ENCODE data around the gene KCNG4.

KCNG4 gene

DNA sequence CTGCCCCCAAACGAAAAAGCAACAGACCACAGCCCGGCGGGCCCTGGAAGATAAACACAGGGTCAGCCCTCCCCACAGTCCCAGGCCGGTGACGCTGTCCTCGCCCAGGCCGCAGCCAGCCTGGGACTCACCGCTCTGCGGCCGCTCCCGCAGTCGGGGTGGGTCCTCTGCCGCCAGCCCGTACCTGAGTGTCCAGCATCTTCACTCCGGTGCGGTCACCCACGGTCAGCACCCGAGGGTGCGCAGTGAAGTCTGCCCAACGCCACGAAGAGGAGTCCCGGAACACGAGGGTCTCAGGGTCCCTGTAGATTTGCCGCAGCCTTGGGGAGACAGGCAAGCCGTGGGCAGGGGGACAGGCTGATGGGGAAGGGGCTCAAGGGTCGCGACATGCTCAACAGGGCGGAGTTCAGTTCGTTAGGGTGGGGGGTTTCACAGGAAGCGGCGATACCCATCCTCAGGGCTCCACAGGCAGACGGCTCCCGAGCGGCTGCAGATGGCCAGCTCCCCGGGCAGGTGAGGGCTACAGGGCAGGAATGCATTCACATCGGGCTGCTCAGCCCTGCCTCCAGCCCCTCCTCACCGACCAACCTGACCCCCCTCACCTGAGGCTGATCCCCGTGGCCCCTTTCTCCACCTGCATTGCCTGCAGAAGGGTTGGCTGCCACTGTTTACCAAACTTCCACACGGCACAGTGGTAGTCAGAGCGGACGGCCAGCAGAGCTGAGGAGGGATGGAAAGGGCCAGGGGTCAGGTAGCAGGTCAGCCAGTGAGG is 58.5 kb downstream of the KCNG4 start:
- no peak for DNase-seq

DNA sequence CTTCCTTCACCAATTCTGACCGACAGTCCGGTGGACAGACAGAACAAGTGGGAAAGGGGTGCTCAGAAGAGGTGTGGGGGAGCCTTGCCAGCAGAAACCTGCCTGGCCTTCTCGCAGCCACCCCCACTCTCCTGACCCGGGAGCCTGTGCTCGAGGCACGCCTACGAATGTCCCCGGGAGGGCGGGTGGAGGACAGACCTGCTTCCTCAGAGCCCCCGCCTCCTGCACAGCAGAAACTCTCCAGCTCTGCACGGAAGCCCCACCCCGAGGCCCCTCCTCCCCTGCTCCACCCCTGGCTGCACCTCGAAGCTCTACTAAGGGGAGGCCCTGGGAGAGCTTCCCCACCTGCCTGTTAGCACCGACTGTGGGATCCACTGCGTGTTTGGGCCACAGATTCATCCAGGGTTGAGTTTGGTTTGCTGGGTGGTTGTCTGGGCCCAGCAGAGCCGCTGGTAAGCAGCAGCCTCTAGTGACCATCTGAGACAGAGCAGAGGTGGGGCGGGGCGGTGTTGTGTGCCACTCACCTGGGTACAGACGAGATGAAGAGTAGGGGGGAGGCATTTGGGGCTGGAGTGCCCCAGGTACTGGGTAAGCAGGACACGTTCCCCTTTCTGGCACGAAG is 59.2 kb downstream of the KCNG4 start:
- DNase-seq: no peak

DNA sequence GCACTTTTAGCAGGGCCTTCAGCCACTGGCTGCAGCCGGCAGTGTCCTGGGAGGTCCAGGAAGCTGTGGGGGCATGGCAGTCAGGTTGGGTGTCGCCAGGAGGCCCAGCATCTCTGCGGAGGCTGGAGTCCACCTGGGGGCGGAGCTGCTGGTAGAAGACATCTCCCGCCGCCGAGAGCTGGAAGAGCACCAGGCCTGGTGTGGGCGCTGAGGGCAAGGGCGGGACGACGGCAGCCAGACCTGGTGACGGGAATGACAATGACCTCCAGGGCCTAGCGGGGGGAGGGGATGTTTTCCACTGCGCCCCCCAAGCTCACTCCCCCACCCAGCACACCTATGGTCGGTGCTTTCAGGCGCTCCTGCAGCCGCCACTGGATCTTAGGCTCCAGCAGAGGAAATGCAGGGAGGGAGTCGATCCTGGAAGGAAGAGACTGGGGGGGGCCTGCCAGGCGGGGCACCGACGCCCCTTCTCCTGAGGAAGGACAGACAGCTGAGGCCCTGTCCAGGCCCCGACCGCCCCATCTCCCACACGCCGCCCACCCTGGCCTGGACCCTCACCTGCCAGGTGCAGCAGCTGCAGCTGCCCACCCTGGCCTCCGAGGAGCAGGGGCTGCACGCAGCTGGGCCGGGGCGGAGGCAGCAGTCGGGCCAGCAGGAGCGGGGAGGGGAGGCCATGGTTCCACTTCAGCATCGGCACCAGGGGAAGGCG is 60.0 kb downstream of the KCNG4 start:
- no peak for DNase-seq

DNA sequence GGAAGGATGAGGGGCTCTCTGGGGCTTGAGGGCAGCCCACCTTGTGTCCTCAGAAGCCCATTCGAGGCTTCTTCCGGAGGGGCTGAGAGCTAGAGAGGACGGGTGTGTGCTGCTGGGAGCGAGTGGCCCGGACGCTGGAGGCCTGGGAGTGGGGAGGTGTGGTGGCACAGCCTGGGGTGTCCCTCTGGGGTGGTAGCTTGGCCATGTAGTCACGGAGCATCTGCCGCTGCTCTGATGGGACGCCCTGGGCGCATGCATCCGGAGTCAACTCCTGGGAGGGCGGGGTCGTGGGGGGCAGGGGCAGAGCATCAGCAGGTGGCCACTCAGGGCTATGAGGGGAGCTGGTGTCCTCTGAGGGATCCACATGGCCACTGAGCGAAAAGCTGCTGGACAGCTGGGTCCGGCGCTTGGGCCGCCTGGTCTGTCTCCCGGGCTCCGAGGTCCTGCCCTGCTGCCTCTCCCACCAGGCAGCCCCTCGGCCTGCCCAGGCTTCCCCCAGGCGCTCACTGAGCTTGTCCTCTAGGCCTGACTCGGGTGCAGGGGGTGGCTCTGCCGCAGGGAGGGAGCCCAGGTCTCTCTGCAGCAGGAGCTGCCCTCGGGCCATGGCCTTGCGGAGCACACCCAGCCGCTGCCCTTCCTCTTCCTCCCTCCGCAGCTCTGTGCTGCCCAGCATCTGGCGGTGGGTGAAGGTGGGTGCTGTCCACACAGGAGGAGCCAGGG is 60.8 kb downstream of the KCNG4 start:
- no peak for DNase-seq

DNA sequence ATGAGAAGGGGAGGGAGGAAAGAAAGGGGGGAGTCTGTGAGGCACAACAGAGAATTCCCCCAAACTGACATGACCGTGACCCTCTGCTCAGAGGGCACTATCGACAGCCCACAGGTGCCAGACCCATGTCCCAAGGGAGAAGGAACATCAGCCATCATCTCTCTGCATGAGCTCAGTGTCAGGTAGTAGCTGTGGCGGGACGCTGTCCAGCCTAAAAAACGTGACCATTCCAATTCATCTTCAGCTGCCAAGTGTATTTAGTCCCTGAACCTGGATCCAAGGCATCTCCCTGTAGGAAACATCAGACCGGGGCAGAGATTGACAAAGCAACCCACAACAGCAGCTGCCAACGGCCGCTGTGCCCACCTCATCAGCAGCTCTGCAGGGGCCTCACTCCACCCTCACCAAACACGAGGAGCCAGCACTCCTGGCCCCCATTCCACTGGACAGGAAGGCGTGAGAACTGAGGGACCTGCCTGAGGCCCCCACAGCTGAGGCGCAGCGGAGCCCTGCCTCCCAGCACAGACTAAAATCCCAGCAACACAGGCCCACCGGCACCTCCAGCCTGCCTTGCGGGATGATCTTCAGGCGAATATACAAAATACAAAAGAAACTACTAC is 61.6 kb downstream of the KCNG4 start:
- DNase-seq: no peak

DNA sequence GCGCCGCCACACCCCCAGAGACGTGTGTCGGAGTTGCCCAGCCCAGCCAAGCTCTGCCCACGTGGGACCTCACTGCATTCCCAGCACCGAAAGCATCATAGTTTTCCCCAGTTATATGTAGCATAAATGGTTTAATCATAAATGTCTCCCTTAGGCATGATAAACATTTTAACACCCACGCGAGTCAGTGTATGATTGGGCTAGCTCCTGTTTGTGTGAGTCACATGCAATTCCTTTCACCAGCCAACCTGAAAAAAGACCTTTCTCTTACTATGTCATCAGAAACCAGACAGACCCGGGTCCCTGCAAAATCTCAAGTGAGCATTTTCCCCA is 62.1 kb downstream of the KCNG4 start:
- no peak for DNase-seq

DNA sequence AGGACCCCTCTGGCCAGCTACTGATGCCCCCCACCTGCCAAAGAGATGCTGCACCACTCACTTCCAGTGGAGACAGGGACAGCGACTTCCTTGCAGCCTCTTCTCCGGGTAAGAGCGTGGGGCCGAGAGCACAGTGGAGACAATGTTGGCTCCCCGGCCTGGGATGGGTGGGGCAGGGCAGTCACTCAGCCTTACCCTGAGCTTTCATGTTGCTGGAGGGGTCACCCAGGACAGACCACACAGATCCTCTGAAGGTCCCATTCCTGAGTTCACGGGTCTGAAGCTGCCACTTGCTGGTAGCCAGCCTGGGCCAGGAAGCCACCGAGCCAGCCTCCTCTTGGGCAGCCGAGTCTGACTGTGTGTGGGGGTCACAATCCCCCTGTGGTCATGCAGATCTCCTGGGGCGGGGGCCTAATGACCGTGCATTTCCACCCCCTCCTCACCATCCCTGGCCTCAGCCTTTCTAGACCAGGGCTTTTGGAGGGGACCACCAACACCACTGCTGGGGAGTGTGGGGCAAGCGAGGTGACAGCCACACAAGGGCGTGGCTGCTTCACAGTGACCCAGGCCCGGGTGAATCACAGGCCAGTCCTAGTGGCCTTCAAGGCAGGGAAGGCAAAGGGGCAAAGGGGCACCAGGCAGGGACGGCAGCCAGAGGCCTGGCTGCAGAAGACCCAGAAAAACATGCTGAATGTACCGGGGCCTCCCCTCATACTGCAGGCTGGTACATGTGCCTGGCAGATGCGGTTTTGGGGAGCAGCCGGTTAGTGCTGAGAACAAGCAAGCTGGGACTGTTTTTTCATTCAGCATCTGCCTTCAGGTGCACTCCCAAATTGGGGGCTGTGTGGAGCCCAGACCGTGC is 63.4 kb downstream of the KCNG4 start:
- no peak for DNase-seq

DNA sequence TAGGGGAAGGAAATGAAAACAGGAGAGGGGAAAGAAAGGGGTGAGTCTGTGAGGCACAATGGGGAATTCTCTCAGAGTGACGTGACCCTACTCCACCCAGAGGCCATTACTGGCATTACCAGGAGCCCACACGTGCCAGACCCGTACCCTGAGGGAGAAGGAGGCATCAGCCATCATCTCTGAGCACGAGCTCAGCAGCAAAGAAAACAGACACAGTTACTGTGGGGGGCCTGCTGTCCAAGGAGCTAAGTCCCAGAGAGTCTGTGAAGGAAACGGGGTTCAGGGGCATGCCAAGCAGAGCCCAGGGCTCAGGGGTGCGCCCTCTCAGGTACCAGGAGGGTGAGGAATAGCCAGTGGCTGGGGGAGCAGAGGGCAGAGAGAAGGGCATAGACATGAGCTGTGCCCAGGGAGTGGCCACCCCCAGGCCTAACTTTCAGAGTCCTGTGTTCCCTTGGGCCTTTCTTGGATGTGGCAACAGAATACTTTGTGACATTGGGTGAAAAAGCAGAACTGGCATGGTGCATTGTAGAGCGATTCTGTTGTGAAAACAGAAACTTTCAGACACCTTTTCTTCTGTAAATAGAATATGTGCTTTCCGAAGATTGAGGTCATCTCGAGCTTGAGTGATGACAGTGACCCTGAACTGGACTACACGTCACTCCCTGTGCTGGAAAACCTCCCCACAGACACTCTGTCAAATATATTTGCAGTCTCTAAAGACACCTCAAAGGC is 64.3 kb downstream of the KCNG4 start:
- DNase-seq: no peak

DNA sequence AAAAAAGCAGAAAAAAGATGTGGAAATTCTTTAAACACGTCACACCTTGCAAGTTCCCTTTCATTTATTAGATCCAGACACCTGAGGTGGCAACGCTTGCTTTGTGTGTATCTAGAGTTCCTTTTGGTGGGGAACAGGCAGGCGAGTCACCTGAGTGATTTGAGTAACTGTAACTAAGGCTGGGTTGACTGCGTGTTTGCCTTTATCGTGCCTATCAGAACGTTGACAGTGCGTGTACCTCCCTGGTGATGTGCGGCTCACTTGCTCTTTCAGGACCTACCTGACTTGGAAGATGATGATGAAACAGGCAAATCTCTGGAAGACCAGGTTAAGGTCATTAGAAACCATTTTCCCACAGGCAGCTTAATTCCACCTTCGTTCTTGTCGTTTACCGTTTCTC is 65.4 kb downstream of the KCNG4 start:
- no peak for DNase-seq

DNA sequence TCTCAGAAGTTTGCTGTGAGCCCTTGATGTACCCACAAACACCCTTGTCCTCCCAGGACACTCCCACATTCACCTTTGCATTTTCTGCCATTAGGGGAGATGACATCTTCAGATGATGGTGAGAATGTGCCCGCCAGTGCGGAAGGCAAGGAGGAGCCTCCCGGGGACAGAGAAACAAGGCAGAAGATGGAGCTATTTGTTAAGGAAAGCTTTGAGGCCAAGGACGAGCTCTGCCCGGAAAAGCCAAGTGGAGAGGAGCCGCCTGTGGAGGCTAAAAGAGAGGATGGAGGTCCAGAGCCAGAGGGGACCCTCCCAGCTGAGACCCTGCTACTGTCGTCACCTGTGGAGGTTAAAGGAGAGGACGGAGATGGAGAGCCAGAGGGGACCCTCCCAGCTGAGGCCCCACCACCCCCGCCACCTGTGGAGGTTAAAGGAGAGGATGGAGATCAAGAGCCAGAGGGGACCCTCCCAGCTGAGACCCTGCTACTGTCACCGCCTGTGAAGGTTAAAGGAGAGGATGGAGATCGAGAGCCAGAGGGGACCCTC is 70.0 kb downstream of the KCNG4 start:
- no peak for DNase-seq

Measured in amniotic stem cell (primary cell).